Measurements from ENCODE around the gene ARHGAP9. TPM values are rescaled to one million over a fixed set of nuclear protein-coding genes. Genes with fewer than 3 reads are reported as not detected.
A peak's percentile ranks its signal among the peaks of the same experiment; 100 is the strongest.

The ARHGAP9 gene
- total RNA-seq, 2 donors from 2014 or later: 3.4 to 4.2 TPM

DNA sequence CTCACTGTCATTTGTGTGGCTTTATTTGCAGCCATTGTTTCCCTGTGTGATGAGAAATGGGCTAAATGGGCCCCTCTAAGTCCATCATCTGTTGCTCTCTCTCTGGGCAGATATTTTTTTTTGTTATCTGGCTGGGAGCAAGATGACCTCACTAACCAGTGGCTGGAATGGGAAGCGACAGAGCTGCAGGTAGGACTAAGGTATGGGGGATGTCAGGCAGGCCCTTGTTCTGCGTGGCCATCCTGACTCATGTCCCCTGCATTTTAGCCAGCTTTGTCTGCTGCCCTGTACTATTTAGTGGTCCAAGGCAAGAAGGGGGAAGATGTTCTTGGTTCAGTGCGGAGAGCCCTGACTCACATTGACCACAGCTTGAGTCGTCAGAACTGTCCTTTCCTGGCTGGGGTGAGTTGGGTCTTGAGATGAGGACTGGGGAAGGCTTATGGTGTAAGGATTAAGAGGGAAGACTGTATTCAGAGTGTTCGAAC, 9.5 kb upstream of the ARHGAP9 start:
- TF ChIP-seq, protein P1, sequence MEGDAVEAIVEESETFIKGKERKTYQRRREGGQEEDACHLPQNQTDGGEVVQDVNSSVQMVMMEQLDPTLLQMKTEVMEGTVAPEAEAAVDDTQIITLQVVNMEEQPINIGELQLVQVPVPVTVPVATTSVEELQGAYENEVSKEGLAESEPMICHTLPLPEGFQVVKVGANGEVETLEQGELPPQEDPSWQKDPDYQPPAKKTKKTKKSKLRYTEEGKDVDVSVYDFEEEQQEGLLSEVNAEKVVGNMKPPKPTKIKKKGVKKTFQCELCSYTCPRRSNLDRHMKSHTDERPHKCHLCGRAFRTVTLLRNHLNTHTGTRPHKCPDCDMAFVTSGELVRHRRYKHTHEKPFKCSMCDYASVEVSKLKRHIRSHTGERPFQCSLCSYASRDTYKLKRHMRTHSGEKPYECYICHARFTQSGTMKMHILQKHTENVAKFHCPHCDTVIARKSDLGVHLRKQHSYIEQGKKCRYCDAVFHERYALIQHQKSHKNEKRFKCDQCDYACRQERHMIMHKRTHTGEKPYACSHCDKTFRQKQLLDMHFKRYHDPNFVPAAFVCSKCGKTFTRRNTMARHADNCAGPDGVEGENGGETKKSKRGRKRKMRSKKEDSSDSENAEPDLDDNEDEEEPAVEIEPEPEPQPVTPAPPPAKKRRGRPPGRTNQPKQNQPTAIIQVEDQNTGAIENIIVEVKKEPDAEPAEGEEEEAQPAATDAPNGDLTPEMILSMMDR (IDR thresholded peaks at IDR 0.05): no peak

DNA sequence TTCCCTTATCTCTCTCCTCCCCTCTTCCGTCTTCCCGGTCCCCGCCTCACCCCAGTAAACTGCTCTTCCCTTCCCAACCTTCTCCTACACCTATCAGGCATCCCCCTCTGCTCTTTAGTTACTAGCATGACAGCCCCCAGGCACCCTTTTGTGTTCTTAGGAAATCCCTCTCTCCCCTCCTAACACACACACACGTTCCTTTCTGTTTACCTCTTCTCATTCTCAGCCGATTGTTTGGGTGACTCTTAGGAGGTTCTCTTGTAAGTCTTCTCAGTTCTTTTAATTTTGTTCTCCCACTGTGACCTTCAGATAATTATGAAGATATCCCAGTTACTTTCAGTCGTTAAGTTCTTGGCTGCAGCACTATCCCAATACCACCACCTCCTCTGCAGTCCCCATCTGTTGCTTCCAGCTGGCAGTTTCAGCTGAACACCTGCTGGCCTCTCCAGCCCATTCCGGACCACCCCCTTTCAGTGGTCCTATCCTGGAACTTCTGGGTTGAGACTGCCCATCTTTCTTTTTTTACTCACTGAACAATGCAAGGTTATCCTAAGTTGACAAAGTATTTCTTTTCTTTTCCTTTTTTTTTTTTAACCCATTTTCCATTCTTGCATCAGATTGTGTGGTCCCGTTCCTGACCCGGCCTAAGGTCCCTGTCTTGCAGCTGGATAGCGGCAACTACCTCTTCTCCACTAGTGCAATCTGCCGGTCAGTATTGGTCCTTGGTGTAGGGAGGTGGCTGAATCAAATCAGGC, 8.9 kb upstream of the ARHGAP9 start:
- H3K4me3 ChIP-seq: peak overlapping the region; percentile 71 to 80
- H3K27me3 ChIP-seq: no peaks in the 10 kb centered on the region
- peaks cover 0 to 15% of the 10 kb centered on the region in 2 donors for H3K4me1 ChIP-seq
- peaks cover 30% of the 10 kb centered on the region for H3K36me3 ChIP-seq
- DNase-seq (ENCODE audit: low spot score): no peak
- TF ChIP-seq, protein P1 (IDR thresholded peaks at IDR 0.05): no peak
- no peaks in the 10 kb centered on the region for H3K9me3 ChIP-seq
- H3K27ac ChIP-seq: peak overlapping the region; percentile 61 to 78

More for the DNA sequence above, 9.5 kb upstream of the ARHGAP9 start:
- Histone ChIP-seq H3K27ac (no peak overlapping the region), H3K4me1 (peaks cover 0 to 15% of the 10 kb centered on the region in 2 donors), H3K36me3 (peaks cover 33% of the 10 kb centered on the region), H3K4me3 (no peak overlapping the region), H3K9me3 (no peaks in the 10 kb centered on the region), H3K27me3 (no peaks in the 10 kb centered on the region)
- DNase-seq (ENCODE audit: low spot score): no peak

DNA sequence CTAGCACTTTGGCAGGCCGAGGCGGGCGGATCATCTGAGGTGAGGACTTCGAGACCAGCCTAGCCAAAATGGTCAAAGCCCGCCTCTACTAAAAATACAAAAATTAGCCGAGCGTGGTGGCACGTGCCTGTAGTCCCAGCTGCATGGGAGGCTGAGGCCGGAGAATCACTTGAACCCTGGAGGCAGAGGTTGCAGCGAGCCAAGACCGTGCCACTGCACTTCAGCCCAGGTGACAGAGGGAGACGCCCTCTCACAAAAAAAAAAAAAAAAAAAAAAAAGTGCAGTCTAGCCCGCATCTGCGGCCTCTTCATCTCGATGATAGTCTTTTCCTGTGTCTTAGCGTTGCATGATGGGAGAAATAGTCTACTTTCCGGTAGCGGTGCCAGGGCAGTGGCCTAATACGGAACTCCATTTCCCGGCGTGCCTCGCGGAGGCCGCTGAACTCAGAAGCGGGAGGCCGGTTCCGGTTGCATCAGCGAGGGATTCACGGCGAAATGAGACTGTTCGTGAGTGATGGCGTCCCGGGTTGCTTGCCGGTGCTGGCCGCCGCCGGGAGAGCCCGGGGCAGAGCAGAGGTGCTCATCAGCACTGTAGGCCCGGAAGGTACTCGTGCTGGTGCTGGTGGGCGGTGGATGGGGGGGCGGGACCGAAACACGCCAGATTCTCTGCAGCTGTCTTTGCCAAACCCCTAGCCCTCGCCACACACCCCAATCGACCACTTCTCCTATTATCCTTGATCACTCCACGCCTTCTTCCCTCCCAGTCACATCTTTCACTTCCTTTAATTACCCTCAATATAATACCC, 8.1 kb upstream of the ARHGAP9 start, which contains the start of gene MARS1:
Gene MARS1, plus strand, starts transcription at position 472 of the 805 bp plus-strand sequence. Its CDS starts 23 bp downstream, at position 495.
- Histone ChIP-seq H3K9me3 (no peaks in the 10 kb centered on the region), H3K27ac (peak within 1 kb of the TSS; percentile 61 to 78), H3K4me3 (peak within 1 kb of the TSS; percentile 71 to 80), H3K4me1 (peaks cover 0 to 15% of the 10 kb centered on the region in 2 donors), H3K36me3 (peaks cover 30% of the 10 kb centered on the region), H3K27me3 (no peaks in the 10 kb centered on the region)
- peak; percentile 95 for DNase-seq (ENCODE audit: low spot score)
- TF ChIP-seq, protein P1 (IDR thresholded peaks at IDR 0.05): no peak

DNA sequence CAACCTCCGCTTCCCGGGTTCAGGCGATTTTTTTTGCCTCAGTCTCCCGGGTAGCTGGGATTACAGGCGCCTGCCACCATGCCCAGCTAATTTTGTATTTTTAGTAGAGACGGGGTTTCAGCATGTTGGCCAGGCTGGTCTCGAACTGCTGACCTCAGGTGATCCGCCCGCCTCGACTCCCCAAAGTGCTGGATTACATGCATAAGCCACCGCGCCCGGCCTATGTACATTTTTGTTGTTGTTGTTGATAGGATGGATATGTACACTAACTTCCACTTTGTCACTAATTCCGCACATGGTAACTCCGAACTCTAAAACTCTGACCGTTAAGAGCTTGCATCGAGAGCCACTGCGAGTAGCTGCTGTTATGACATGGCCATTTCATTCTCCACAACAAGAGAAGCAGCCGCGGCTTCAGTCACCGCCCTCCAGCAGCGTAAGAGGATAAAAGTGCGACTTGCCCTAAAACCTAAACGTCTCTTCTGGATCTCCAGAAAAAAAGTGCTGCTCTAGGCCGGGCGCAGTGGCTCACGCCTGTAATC, 7.5 kb upstream of the ARHGAP9 start:
- TF ChIP-seq, protein P1 (IDR thresholded peaks at IDR 0.05): no peak
- Histone ChIP-seq H3K4me1 (peaks cover 0 to 15% of the 10 kb centered on the region in 2 donors), H3K4me3 (peak overlapping the region; percentile 71 to 80), H3K27ac (peak overlapping the region in 1 of 2 donors; percentile 78), H3K27me3 (no peaks in the 10 kb centered on the region), H3K9me3 (no peaks in the 10 kb centered on the region), H3K36me3 (peaks cover 30% of the 10 kb centered on the region)
- no peak for DNase-seq (ENCODE audit: low spot score)

DNA sequence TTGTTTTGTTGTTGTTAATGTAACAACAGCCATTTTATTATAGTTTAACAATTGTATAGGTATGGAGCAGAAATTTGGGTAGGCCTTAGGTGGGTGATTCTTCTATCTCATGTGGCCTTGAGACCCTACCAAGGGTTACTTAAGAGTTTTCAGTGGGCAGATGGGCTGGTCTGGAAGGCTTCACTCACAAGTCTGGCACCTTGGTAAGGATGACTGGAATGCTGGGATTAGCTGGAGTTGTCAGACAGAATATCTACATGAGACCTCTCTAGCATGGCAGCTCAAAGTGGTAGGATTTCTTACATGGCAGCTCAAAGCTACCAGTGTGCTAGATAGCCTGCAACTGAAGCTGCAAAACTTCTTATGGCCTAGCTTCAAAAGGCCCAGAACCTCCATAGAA, 6.0 kb upstream of the ARHGAP9 start:
- TF ChIP-seq, protein P1 (IDR thresholded peaks at IDR 0.05): no peak
- Histone ChIP-seq H3K9me3 (no peaks in the 10 kb centered on the region), H3K4me3 (no peak overlapping the region), H3K27ac (no peak overlapping the region), H3K36me3 (peaks cover 18% of the 10 kb centered on the region), H3K27me3 (no peaks in the 10 kb centered on the region), H3K4me1 (peaks cover 0 to 15% of the 10 kb centered on the region in 2 donors)
- no peak for DNase-seq (ENCODE audit: low spot score)
